Stimulated activated CD4-positive, alpha-beta T cell treated with anti-CD3 and anti-CD28 coated beads, Interleukin-4, amount 100 ng/mL, for 48 hours (primary cell): ENCODE data around the gene SCD.

Experiments
- DNase-seq, 2 donors: peaks; one replicate each; pipeline ENCODE4 v3.0.0-alpha.2; 2020; ENCODE audit warnings: low read depth in 2 of 2

SCD gene

DNA sequence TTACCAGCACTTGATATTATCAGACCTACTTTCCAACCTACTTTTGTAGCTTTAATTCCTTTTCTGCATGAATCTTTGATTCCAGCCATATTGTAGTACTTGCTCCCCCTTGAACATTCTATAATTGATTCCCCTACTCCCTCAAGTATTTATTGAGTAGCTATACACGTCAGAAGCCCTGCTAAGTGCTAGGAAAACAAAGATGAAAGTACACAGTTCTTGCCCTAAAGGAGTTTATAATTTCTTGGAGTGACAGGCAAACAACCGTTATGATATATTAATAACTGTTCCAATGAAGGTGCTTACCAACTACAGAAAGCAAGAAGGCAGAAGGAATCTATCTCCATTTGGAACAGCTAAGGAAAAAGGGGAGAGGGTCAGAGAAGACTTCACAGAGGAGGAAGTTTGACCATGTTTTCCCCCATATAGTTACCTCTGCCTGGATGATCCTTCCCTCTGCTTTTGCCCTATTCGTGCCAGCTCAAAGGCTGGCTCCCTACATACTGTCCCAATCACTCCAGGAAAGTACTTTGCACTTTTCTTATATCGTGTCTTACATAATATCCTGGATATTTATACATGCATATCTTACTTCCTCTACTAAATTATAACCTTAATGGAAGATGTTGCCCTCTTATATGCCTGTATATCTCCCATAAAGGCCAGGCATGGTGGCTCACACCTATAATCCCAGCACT, 54.7 kb downstream of the SCD start:
- DNase-seq, result no peak

DNA sequence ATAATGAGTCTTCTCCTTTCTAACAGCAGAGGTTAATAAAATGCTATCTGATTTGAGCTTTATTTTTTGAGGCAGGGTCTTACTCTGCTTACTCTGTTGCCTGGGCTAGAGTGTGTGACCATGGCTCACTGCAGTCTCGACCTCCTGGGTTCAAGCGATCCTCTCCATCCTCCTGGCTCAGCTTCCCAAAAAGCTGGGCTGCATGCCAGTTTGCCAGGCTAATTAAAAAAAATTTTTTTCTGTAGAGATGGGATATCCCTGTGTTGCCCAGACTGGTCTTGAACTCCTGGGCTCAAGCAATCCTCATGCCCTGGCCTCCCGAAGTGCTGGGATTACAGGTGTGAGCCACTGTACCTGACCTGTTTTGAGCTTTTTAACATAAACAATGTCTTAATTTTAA, 56.7 kb downstream of the SCD start:
- DNase-seq, result no peak

- no peak for DNase-seq
These were observed 66.1 kb downstream of the SCD start for GRCh38 chr10:100413173-100413572.
